ENCODE data around the gene SSBP3.
A peak's percentile ranks its signal among the peaks of the same experiment; 100 is the strongest.

SSBP3 gene

DNA sequence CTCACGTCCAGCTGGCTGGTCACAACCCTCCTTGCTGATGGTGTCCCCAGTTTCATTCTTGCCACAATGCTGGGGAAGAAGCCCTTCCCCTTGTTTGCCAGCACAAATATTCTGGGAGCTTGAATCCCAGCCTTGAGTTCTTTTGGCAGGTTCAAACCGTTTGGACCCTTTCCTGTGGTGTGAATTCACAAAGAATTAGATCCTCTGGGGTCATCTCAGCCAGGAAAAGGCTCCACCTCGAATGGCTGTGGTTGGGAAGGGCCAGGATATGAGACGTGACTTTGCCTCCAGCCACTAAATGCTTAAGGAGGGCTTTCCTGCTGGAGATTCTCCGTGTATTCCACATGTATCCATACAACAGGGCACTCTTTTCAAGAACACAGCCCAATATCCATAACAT, 139.3 kb downstream of the SSBP3 start:
- no peak for DNase-seq (ENCODE audit: low read depth, low spot score)

DNA sequence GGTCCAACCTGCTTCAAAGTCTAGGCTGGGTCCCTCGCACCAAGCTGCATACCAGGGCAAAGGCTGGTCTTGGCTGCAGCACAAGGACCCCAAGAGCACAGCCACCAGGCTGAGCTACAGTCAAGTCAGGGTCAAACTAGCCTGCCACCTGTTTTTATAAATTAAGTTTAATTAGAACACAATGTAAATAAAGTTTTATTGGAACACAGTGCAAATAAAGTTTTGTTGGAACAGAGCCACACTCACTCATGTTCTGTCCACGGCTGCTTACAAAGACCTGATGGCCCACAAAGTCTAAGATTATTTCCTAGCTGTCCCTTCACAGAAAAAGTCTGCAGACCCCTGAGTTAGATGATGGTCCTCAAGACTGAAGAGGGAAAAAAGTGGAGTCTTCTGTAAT, 140.0 kb downstream of the SSBP3 start:
- DNase-seq (ENCODE audit: low read depth, low spot score): no peak

DNA sequence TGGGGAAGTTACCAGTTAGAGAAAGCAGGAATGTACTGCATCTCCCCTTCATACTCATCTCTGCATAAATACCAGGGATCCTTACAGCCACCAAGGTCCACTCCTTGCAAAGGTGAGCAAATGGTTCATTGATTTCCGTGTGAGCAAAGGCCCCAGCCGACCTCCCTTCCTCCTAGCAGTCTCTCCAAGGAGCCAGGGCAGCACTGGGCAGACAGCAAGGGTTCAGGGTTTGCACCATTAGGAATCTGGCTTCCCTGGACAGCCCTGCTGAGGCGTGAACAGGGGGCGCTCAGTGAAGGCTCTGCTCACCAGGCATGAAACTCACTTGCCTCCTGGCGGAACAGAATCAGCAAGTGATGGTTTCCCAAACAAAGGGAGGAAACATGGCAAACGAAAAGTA, 140.5 kb downstream of the SSBP3 start:
- no peak for DNase-seq (ENCODE audit: low read depth, low spot score)

DNA sequence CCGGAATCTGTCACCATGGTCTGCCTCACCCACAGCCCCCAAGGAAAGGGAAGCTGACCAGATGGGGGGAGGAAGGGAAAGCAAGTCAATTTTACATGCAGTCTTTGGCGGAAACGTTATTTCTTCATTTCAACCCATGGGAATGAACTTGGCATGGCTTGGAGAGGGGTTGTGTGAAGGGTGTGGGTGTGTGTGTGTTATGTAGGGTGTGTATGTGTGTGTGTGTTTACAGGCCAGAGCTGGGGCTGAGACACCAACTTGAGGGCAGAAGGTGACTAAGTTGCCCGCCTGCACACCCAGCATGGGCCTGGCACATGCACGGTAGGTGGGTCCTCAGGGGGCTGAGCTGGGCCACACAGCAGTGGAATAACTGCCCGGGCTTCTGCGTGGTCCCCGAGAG, 141.1 kb downstream of the SSBP3 start:
- no peak for DNase-seq (ENCODE audit: low read depth, low spot score)

DNA sequence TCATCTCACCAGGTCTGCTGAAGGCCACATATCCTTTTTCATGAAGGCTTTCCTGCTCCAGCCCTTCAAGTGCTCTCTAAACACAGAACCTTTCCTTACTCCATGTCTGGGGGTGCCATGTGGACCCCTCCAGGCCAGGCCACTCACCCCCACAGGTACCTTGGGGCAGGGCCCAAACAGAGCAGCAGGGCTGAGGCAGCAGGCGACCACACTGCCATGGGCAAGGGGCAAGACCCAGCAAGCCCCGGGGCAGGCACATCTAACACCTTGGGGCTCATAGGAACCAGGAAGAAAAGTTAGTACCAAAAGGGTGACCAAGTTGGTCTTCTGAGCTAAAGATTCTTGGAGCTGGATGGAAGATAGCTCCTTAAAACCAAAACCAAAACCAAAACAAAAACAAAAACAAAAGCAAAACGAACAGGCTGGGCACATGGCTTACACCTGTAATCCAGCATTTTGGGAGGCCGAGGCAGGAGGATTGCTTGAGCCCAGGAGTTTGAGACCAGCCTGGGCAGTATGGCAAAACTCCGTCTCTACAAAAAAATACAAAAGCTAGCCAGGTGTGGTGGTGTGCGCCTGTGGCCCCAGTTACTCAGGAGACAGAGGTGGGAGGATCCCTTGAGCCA, 142.5 kb downstream of the SSBP3 start:
- DNase-seq (ENCODE audit: low read depth, low spot score): no peak

DNA sequence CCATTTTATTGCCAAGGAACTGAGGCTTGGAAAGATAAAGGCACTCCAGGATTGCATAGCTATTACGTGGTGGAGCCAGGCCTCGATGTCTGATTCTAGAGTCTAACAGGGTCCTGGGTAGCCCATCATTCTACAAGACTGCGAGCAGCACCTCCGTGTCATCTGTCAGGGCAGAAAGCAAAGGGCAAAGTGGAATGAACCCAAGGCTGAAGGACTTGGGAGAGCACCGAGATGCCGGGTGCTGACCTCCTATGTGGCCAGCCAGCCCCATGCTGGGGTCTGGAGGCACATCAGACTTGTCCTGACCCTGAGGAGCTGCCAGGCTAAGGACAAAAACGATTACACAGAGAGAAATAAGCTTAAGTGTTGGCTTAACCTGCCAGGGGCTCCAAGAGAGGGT, 143.9 kb downstream of the SSBP3 start:
- no peak for DNase-seq (ENCODE audit: low read depth, low spot score)

DNA sequence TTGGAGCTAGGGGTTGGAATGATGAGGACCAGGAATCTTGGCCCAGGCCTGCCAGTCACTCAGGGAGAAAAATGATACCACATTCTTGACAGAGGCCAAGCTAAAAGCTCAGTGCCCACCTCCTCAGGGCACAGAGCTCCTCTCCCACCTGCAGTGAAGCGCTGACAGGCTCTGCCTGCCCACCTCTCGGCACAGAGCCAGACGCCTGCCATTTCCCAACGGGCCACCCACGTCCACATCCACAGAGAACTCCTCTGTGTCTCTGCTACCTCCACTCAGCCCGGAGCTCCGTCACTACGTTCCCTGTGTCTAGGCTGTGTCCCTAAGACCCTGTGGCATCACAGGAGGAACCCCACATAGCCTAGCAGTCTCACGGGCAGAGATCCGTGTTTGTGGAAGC, 145.4 kb downstream of the SSBP3 start:
- DNase-seq (ENCODE audit: low read depth, low spot score): no peak

DNA sequence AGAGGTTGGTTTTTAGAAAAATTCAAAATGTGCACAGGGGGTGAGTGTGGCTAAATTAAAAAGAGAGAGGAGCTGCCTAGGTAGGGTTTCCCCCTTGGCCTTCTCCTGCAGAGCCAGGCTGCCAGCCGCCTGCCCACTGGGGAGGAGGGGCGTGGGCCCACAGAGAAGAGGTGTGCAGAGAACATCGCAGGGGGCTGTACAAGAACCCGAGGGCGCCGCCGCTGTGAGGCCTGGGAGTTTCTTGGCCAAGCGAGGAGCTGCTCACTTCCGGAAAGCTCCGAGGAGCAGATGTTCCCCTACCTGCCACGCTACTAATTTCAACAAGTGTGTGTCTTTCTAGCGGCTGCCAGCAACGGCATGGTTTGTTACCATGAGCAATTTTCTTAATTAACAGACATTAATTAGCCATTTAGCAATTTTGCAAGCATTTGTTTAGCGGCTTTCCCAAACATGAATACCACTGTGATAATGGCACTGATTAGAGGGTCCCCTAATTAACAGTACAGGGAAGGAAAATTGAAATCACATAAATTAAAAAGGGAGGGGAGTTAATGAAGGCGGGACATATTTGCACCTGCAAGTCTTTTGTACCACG, 146.6 kb downstream of the SSBP3 start:
- DNase-seq (ENCODE audit: low read depth, low spot score): no peak

DNA sequence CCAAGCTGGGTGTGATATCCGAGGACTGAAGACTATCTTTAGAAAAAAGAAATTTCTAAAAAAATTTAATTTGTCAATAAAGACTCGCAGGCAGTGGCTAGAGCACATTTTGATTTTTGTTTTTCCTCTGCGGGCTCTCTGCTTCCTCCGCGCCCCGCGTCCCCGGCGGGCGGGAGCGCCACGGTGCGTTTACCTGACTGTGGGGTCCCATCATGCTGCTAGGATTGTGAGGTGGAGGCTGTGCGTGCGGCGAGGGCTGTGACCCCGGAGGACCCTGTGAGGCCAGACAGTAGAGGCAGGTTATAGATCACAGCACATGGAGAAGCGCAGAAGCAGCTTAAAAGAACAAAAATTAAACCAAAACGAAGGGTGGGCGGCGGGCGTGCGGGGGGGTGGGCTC, 148.3 kb downstream of the SSBP3 start:
- no peak for DNase-seq (ENCODE audit: low read depth, low spot score)

DNA sequence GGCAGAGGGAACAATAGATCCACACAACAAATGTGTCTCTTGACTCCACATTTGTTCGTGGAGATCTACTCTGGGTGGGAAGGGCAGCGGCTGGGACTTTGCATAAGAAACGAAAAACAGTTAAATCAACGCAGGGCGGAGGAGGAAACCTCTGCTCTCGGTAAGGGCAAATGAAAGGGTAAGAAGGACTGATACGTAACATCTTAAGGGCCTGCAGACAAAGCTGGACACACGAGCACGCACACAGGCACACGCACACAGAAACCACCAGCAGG, 148.9 kb downstream of the SSBP3 start:
- DNase-seq (ENCODE audit: low read depth, low spot score): no peak

DNA sequence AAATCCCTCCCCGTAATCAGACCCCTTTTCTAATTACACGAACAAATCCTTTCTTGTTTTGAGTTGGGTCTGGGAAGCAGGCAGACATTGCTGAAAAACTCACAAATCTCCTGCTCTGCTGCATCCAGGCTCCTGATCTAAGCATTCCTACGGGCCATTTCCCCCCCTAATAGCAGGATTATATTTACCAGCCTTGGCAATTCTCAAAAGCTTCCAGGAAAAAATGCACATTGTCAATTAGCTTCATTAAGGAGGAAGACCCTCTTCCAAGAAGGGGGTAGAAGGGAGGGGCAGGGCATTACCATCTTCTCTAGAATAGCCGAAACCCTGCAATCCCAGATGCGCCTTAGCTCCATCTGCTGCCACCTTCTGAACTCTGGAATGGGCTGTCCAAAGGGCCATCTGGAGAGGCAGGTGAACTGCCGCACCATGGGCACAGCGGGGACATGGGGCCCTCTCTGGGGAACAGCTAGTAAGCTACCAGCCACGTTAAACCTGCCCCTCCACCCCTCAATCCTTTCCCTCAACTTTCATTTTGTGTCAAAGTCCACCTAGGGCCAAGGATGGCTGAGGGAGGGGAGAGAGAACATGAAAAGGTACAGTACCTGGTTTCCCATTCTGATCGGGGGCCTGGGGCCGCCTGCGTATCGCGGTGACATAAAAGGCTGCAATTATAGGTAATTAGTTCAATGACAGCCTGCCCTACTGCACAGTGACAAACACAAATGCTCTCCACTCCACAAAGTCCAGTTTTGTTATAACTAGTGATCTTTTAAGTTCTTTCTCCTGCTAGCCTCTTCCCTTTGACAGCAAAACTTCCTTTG, 149.5 kb downstream of the SSBP3 start:
- no peak for DNase-seq (ENCODE audit: low read depth, low spot score)

DNA sequence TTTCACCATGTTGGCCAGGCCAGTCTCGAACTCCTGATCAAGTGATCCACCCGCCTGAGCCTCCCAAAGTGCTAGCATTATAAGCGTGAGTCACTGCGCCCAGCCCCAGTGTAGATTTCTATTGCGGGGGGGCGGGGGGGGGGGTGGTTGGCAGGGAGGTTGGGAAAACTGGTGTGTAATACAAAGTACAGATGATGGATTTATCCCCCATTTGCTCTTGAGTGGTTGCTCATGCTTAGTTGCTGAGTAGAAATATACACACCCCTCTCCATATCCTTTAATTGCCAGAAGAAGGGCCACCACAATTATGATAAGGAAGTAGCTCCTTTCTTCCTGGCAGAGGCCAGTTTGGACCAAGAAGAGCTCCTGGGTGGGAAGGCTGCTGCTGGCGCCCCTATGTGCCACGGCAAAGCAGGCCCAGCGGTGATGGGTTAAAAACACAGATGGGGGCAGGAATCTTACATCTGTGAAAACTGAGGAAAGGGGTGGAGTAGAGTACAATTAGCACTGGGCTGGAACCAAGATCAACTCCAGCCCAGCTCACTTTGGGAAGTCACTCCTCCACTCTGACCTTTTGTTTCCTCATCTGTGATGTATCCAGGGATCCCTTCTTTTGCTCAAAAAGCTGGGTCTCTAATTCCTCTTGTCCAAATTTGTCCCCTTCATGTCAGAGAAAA, 151.0 kb downstream of the SSBP3 start:
- no peak for DNase-seq (ENCODE audit: low read depth, low spot score)

DNA sequence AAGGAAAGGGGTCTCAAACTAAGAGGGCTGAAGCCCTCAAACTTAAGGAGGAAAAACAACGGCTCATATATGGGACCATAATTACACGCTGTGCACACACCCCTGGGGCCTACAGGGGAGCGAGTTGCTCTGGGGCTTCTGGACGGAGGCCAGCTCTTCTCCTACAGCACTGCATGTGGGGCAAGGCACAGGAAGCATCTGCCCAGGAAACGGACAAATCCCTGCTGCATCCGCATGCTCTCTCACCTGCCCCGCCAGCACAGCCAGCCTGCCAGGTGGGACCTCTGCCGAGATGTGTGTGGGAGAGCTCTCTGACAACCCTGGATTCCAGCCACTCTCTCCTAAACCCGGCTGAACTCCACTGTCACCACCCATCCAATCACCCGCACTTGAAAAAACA, 152.1 kb downstream of the SSBP3 start:
- no peak for DNase-seq (ENCODE audit: low read depth, low spot score)

DNA sequence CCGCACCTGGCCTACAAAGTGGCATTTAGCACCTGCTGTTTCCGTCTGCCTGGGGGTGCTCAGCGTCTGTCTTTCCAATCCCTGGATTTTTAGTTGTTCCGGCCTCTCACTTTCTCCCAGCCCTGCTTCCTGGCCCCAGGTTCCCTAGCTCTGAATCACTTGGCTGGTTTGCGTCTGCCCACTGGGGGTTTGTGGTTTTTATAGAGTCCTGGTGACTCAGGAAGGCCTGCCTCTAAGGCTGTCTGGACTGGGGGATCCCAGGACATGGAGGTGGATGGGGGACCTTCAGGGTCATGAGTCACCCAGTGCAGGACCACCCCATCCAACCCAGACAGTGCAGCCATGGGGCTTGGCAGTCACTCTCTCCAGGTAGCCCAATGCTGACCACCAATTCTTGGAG, 152.7 kb downstream of the SSBP3 start:
- DNase-seq (ENCODE audit: low read depth, low spot score): peak; percentile 58

DNA sequence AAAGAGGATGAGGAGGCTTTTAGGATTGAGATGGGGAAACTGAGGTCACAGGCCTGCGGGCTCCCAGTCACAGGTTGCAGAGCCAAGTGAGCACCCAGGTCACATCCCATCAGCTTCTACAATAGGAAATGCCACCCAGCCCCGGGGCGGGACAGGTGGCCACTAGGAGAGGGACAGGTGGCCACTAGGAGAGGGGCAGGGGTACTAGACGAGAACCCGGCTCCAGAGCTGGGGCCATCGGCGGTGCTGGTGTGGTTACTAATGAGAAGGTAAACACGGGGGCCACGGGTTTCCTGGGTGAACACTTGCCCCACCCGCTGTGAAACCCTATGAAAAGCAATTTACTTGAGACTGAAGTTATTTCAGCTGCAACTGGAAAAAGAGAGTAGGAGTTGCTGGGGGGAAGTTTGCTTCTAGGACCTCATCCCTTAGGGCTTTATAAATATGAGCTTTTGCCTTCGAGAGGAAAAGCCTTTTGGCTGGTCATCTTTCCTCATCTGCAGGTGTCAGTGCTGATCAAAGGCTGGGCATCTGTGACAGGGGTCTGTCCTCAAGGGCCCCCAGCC, 153.7 kb downstream of the SSBP3 start:
- no peak for DNase-seq (ENCODE audit: low read depth, low spot score)

DNA sequence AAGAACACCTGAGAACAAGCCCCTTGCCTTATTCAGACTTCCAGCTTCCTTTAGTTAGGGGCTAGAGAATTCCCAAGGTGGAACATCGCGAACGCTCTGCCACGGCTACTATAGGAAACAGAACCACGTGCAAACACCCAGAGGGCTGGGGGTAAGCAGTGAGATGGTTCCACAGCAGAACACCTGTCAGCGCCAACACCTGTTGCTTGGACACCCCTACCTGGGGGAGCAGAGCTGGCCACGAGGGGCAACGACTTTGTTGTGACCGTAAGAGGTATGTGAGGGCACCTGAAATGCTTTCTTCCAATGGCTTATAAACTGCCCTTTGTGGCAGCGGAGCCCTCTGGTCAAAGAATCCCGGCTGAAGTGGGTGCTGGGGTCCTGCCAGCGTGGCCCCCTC, 155.5 kb downstream of the SSBP3 start:
- DNase-seq (ENCODE audit: low read depth, low spot score): no peak

DNA sequence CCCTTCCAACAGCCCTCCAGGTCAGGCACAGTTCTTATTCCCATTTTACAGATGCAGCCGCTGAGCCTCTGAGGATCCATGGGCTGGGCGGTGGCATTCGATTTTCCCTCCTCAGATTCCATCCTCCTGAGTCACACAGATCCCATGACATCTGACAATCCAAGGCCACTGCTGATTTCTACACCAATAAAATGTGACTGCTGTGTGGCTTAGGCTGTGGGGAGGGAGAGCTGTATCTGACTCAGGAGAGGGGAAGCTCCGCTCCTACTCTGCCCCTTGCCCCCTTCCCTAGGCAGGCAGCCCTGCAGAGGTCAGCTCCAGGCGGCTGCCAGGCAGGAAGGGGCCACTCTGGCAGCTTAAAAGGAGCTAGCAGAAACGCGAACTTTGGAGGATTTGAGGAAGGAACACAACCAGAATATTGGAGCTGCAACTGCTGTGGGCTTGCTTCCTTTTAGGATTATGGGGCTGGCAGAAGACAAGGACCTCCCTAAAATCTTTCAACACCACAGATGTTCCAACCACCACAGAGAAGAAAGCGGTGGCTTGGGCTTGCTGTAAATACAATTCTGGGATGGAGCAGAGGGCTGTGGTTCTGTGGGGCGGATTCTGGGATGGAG, 156.3 kb downstream of the SSBP3 start:
- no peak for DNase-seq (ENCODE audit: low read depth, low spot score)

DNA sequence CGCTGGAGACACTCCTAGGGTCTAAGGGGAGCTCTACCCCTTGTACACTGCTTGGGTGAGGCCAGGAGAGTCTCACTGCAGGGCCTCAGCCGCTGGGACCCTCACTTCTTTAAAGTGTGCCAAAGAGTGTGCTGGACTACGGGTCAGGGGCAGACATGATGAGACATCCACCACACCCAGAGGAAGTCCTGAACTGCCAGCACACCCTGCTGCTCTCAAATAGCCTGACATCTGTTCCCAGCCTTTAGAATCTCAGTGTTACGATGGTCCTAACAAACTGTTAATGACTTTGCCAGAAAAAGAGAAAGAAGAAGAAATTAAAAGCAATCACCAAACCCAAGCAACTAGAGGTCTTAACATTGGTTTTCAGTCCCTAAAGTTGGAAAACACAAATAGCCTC, 157.2 kb downstream of the SSBP3 start:
- DNase-seq (ENCODE audit: low read depth, low spot score): no peak

DNA sequence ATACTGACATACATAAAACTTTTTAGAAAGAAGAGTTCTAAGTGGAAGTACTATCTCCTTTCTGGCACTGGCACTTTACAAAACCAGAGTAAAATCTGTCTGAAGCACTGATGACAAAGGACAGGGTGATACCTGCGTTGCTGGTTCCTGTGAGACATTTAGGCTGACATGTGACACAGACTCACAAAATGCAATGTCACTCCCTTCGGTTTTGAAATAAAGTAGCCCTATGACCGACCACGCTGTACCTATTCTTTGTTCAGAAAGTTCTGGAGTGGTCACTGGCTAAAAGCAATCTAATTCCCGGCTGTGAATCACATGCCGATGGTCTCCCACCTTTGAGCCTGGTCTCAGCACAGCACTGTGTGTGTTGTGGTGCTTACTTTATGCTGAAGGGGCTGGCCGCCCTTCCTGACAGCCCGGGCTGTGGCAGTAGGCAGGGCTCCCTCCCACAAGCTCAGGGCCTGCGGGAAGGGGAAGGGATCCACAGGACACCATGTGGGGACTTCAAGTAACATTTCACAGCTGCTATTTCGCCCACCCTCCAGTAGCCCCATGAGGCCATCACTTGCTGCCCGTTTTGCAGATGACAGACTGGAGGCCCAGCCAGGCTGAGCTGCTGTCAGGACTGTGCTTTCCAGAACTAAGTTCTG, 158.2 kb downstream of the SSBP3 start:
- no peak for DNase-seq (ENCODE audit: low read depth, low spot score)

DNA sequence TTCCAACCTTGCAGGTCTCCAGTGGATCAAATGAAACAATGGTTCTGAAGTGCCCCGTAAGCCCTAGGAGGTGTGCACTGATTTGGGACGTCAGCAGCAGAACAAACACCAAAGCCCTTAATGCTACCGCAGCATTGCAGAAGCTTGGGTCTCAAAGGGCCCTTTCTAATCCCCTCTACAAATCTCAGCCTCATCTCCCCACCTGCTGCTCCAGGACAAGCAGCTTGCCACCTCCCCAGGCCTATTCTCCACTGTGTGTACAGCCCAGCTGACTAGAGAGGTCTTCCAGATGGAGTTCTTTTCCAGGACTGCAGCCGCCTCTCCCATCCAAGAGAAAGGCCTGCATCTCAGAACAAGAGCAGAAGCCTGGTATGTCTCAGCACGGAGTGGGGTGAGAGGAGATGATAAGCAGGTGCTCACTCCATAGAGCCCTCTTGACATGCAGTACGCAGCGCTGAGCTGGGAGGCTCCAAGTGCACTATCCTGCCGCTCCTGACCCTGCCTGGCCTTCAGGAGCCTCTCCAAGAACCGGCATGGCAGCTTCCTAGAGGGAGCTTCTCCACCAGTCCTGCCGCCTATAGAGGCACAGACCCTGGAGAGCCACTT, 160.0 kb downstream of the SSBP3 start:
- no peak for DNase-seq (ENCODE audit: low read depth, low spot score)

DNA sequence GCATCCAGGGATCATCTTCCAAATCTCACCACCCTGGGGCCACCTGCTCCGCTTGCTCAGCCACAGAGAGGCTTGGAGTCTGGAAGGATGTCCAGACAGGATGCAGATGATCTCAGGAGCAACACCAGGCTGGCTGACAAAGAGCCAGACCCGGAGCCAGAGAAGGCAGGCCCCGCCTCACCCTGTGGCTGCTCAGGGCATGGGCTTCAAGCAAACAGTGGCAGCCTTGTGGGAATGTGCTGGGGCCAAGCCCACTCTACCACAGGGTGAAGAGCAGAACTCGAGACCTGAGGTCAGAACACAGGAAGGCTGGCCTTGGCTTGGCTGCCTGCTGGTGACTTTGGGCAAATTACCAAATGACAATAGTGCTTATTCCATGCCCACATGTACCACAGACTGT, 160.7 kb downstream of the SSBP3 start:
- no peak for DNase-seq (ENCODE audit: low read depth, low spot score)
